HCT116 (cell line): ENCODE results near the gene TRAF2. TPM values are rescaled to one million over a fixed set of nuclear protein-coding genes. Genes with fewer than 3 reads are reported as not detected.

Experiments used
- ATAC-seq: fragments of 200-7000 bp; cut with Tn5 transposase; 2 replicates; pipeline ENCODE4 v1.9.1; 2020; ENCODE audit warnings: mild to moderate bottlenecking, moderate library complexity
- BruUV-seq: library from RNA; stranded (reverse); fragments of 400-500 nt; replicated peaks from 2 replicates; lab custom pipeline; 2021; lab: Mats Ljungman, UMichigan
- CTCF ChIA-PET: fragments of 300-600 bp; sonication (Branson Sonifier 250); formaldehyde crosslinking; loops from one replicate; lab custom pipeline; 2021; ENCODE audit warnings: antibody characterized with exemption; lab: Charles Lee
- POLR2A ChIA-PET: fragments of 300-600, 350-600 bp; sonication (Branson Sonifier 250); formaldehyde crosslinking; loops from one replicate; lab custom pipeline; 2021; ENCODE audit warnings: antibody characterized with exemption; lab: Charles Lee
- RAD21 ChIA-PET, 2 experiments: fragments of 300-600 bp; sonication (Branson Sonifier 250); formaldehyde crosslinking; loops; one replicate each; lab custom pipeline; 2023; ENCODE audit warnings: low total read pairs in 2 of 2; ENCODE audit not compliant: uncharacterized antibody in 2 of 2, unreplicated experiment in 2 of 2, low non-redundant PET in 1 of 2; lab: Charles Lee
- DNase-seq: peaks from one replicate; pipeline ENCODE4 v3.0.0-alpha.2; 2010; ENCODE audit warnings: low read depth, low spot score
- H2AFZ ChIP-seq: fragments of 200-600 bp; shearing (Covaris generic), sonication (generic); 2 replicates; pipeline ENCODE4 v1.6.1; 2017; ENCODE audit warnings: low read depth, mixed run types, mixed read lengths, antibody characterized with exemption, low read length; ENCODE audit not compliant: poor library complexity, severe bottlenecking
- H3K27ac ChIP-seq: 2 replicates; pipeline ENCODE4 v1.5.1; 2012; ENCODE audit warnings: low read depth, low read length
- H3K27me3 ChIP-seq: fragments of 200-600 bp; sonication (generic); 2 replicates; pipeline ENCODE4 v1.6.1; 2016; ENCODE audit warnings: mixed run types, low read length, mixed read lengths; ENCODE audit not compliant: insufficient read depth
- H3K36me3 ChIP-seq, 2 experiments: fragments of 200-500 bp in 1 of 2; fragments of 200-600 bp in 1 of 2; sonication (Bioruptor generic) in 1 of 2; sonication (generic) in 1 of 2; 2 replicates each; pipeline versions ENCODE4 v1.5.1 to v1.6.1; 2014 to 2016; ENCODE audit warnings: low read length in 2 of 2, inconsistent platforms in 1 of 2, mixed read lengths in 1 of 2, mixed run types in 1 of 2; ENCODE audit not compliant: insufficient read depth in 2 of 2, control insufficient read depth in 1 of 2
- H3K4me1 ChIP-seq, 2 experiments: fragments of 200-600 bp in 1 of 2; sonication (generic) in 1 of 2; 2 replicates each; pipeline versions ENCODE4 v1.5.1 to v1.6.1; 2012 to 2017; ENCODE audit warnings: low read length in 2 of 2, inconsistent platforms in 1 of 2, mild to moderate bottlenecking in 1 of 2, mixed read lengths in 1 of 2, mixed run types in 1 of 2, moderate library complexity in 1 of 2; ENCODE audit not compliant: insufficient read depth in 2 of 2, control insufficient read depth in 1 of 2
- H3K4me2 ChIP-seq: fragments of 200-600 bp; sonication (generic); 2 replicates; pipeline ENCODE4 v1.6.1; 2017; ENCODE audit warnings: mixed run types, low read length, mixed read lengths
- H3K4me3 ChIP-seq, 2 experiments: fragments of 200-600 bp in 1 of 2; sonication (generic) in 1 of 2; replicated peaks in 1 of 2; 2 replicates each; pipeline ENCODE4 v1.5.1; 2011 to 2016; ENCODE audit warnings: low read length in 2 of 2, control low read depth in 1 of 2, low read depth in 1 of 2, mild to moderate bottlenecking in 1 of 2, mixed read lengths in 1 of 2, mixed run types in 1 of 2
- H3K79me2 ChIP-seq: fragments of 200-600 bp; sonication (generic); 2 replicates; pipeline ENCODE4 v1.6.1; 2017; ENCODE audit warnings: mild to moderate bottlenecking, mixed run types, low read length, moderate library complexity, mixed read lengths; ENCODE audit not compliant: insufficient read depth
- H3K9ac ChIP-seq: fragments of 200-600 bp; sonication (generic); 2 replicates; pipeline ENCODE4 v1.6.1; 2016; ENCODE audit warnings: low read length, mixed read lengths
- H3K9me2 ChIP-seq: fragments of 200-600 bp; sonication (generic), shearing (Covaris generic); 2 replicates; pipeline ENCODE4 v1.6.1; 2017; ENCODE audit warnings: mixed run types, mild to moderate bottlenecking, moderate library complexity; ENCODE audit not compliant: insufficient read depth
- H3K9me3 ChIP-seq, 2 experiments: fragments of 200-500 bp in 1 of 2; fragments of 200-600 bp in 1 of 2; sonication (Bioruptor generic) in 1 of 2; sonication (generic) in 1 of 2; 2 replicates each; pipeline ENCODE4 v1.6.1; 2014 to 2017; ENCODE audit warnings: low read length in 2 of 2, mixed read lengths in 2 of 2, inconsistent platforms in 1 of 2, low read depth in 1 of 2, mild to moderate bottlenecking in 1 of 2, mixed run types in 1 of 2, moderate library complexity in 1 of 2; ENCODE audit not compliant: control insufficient read depth in 1 of 2, insufficient read depth in 1 of 2
- H4K20me1 ChIP-seq: fragments of 200-600 bp; sonication (generic), shearing (Covaris generic); 2 replicates; pipeline ENCODE4 v1.6.1; 2017; ENCODE audit warnings: mixed run types, mild to moderate bottlenecking, moderate library complexity; ENCODE audit not compliant: insufficient read depth
- ATF3 ChIP-seq: IDR thresholded peaks from 2 replicates; pipeline ENCODE4 v1.6.1; 2012
- CBX3 ChIP-seq: IDR thresholded peaks from 2 replicates; pipeline ENCODE4 v1.6.1; 2012; ENCODE audit warnings: low read depth
- CTCF ChIP-seq, 3 experiments: fragments of 200-600 bp in 1 of 3; sonication (generic) in 1 of 3; IDR thresholded peaks in 2 of 3; conservative IDR thresholded peaks in 1 of 3; 2 replicates each; pipeline ENCODE4 v1.5.1; 2012 to 2017; ENCODE audit warnings: low read depth in 2 of 3, low read length in 2 of 3, antibody characterized with exemption in 1 of 3, borderline replicate concordance in 1 of 3, control low read depth in 1 of 3, mild to moderate bottlenecking in 1 of 3, mixed read lengths in 1 of 3, mixed run types in 1 of 3, moderate library complexity in 1 of 3; ENCODE audit not compliant: insufficient read depth in 1 of 3
- EGR1 ChIP-seq: IDR thresholded peaks from 2 replicates; pipeline ENCODE4 v1.6.1; 2012; ENCODE audit warnings: low read depth
- ELF1 ChIP-seq: IDR thresholded peaks from 2 replicates; pipeline ENCODE4 v1.6.1; 2012; ENCODE audit warnings: low read depth, borderline replicate concordance
- EZH2 ChIP-seq: fragments of 200-600 bp; sonication (generic); IDR thresholded peaks from 2 replicates; pipeline ENCODE4 v1.6.1; 2017; ENCODE audit warnings: antibody characterized with exemption, mixed run types
- EZH2phosphoT487 ChIP-seq: fragments of 200-600 bp; IDR thresholded peaks from 2 replicates; pipeline ENCODE4 v1.6.1; 2018; ENCODE audit warnings: antibody characterized with exemption, borderline replicate concordance
- FOSL1 ChIP-seq: IDR thresholded peaks from 2 replicates; pipeline ENCODE4 v1.6.1; 2012; ENCODE audit warnings: low read depth
- JUND ChIP-seq: IDR thresholded peaks from 2 replicates; pipeline ENCODE4 v1.6.1; 2012
- MAX ChIP-seq: IDR thresholded peaks from 2 replicates; pipeline ENCODE4 v1.6.1; 2012
- POLR2A ChIP-seq: IDR thresholded peaks from 2 replicates; pipeline ENCODE4 v1.7.0; 2011; ENCODE audit warnings: borderline replicate concordance; ENCODE audit not compliant: insufficient read depth, insufficient read length; ENCODE audit errors: extremely low read depth
- POLR2AphosphoS5 ChIP-seq: IDR thresholded peaks from 2 replicates; pipeline ENCODE4 v1.6.1; 2011; ENCODE audit warnings: mild to moderate bottlenecking, low read depth, low read length, moderate library complexity
- RAD21 ChIP-seq: IDR thresholded peaks from 2 replicates; pipeline ENCODE4 v1.6.1; 2012; ENCODE audit warnings: low read depth, mild to moderate bottlenecking
- REST ChIP-seq: IDR thresholded peaks from 2 replicates; pipeline ENCODE4 v1.6.1; 2012; ENCODE audit warnings: low read depth
- SIN3A ChIP-seq: IDR thresholded peaks from 2 replicates; pipeline ENCODE4 v1.6.1; 2012; ENCODE audit warnings: low read depth
- SP1 ChIP-seq: IDR thresholded peaks from 2 replicates; pipeline ENCODE4 v1.6.1; 2012; ENCODE audit warnings: low read depth
- SRF ChIP-seq: IDR thresholded peaks from 2 replicates; pipeline ENCODE4 v1.6.1; 2012; ENCODE audit warnings: low read depth
- YY1 ChIP-seq: IDR thresholded peaks from 2 replicates; pipeline ENCODE4 v1.6.1; 2011; ENCODE audit warnings: low read length, low read depth, moderate library complexity, mild to moderate bottlenecking; ENCODE audit not compliant: insufficient replicate concordance; ENCODE audit errors: extremely low read depth
- ZFX ChIP-seq: fragments of 450-650 bp; IDR thresholded peaks from 2 replicates; pipeline ENCODE4 v1.6.1; 2017
- ZNF274 ChIP-seq: fragments of 200-500 bp; sonication (Bioruptor generic); IDR thresholded peaks from 2 replicates; pipeline ENCODE4 v1.6.1; 2014; ENCODE audit warnings: mild to moderate bottlenecking, low read depth, low read length, inconsistent platforms
- intact Hi-C: fragments of 100-400 bp; cut with micrococcal nuclease; formaldehyde crosslinking; loops from 2 replicates; pipeline ENCODE4 v1.10.0; 2022
- total RNA-seq: library from RNA; stranded (reverse); gene quantifications from one replicate; pipeline ENCODE4 v1.2.1, GENCODE V29; 2021; ENCODE audit not compliant: unreplicated experiment

The TRAF2 gene
- total RNA-seq, 1 experiment from 2014 or later = 28.4 TPM

GRCh38 chr9:136974817-136975535 is 88.7 kb downstream of the TRAF2 start:
- no peaks in the 10 kb centered on the region for H3K9me3 ChIP-seq
- BruUV-seq = no TSS peak
- H3K4me2 ChIP-seq = peak overlapping the region; percentile 32
- peaks cover 2 to 32% of the 10 kb centered on the region in 2 experiments; a peak in 3 of 4 replicates for H3K4me1 ChIP-seq
- no peak overlapping the region for H3K4me3 ChIP-seq
- no peak overlapping the region for H3K9ac ChIP-seq
- no peak overlapping the region; the same call in 1 of the 2 replicates for H3K27ac ChIP-seq
- no peak overlapping the region for H2AFZ ChIP-seq
- ATAC-seq = no peak
- H3K9me2 ChIP-seq = no peaks in the 10 kb centered on the region
- ChIA-PET CTCF (interaction anchor here (1.0 to 2.0 kb wide), 4 partner anchors 9 to 93 kb away, joined by 3 to 8 read pairs (median 6); partner anchors contain the start of gene PAXX), POLR2A (no interaction called here), RAD21 (no interaction called here)
- no peaks in the 10 kb centered on the region for H3K79me2 ChIP-seq
- no peaks in the 10 kb centered on the region for H3K27me3 ChIP-seq
- no peaks in the 10 kb centered on the region for H4K20me1 ChIP-seq
- intact Hi-C loops = no loop called here
- DNase-seq = no peak
- H3K36me3 ChIP-seq = no peaks in the 10 kb centered on the region
- TF ChIP-seq CBX3 (no peak), ZNF274 (no peak), SRF (no peak), CTCF (IDR thresholded peaks at IDR 0.05 in 2 of 3, conservative IDR thresholded peaks at IDR 0.05 in 1 of 3; ENCODE audit: borderline replicate concordance in 1 of 3, insufficient read depth in 1 of 3, low read depth in 2 of 3, low read length in 2 of 3) (no peak), POLR2A (no peak), JUND (no peak), MAX (no peak), YY1 (no peak), REST (no peak), ATF3 (no peak), EZH2 (no peak), ZFX (no peak), SP1 (no peak), SIN3A (no peak), EZH2phosphoT487 (no peak), FOSL1 (no peak), EGR1 (no peak), RAD21 (no peak), ELF1 (no peak), POLR2AphosphoS5 (no peak)
